B cell (primary cell): Measurements from ENCODE around the gene PTPRN2. TPM values are rescaled to one million over a fixed set of nuclear protein-coding genes. Genes with fewer than 3 reads are reported as not detected.
"Not testable (repeated sequence)": the region's sequence is repeated elsewhere in the genome, so short reads cannot be mapped to it uniquely, and the experiment has no call there.

Experiments used
- ATAC-seq: fragments of 200-7000 bp; cut with Tn5 transposase; one replicate; pipeline ENCODE4 v1.10.0; 2021; ENCODE audit warnings: low read depth, mild to moderate bottlenecking, moderate number of reproducible peaks, moderate library complexity
- CTCF ChIA-PET: fragments of 350-600 bp; sonication (Branson Sonifier 250); formaldehyde crosslinking; loops from one replicate; lab custom pipeline; 2021; ENCODE audit warnings: antibody characterized with exemption, inconsistent platforms; lab: Charles Lee
- POLR2A ChIA-PET: fragments of 350-600 bp; sonication (Branson Sonifier 250); formaldehyde crosslinking; loops from one replicate; lab custom pipeline; 2021; ENCODE audit warnings: antibody characterized with exemption; lab: Charles Lee
- DNase-seq: peaks from one replicate; pipeline ENCODE4 v3.0.0; 2013
- H2AFZ ChIP-seq: 2 replicates; pipeline ENCODE4 v1.6.1; 2012; ENCODE audit warnings: mild to moderate bottlenecking, low read depth, low read length; ENCODE audit not compliant: insufficient read depth, poor library complexity, severe bottlenecking
- H3K27ac ChIP-seq, 2 donors: 1 replicate in 1 of 2; 2 replicates in 1 of 2; pipeline ENCODE4 v1.5.1; 2012 to 2013; ENCODE audit warnings: low read length in 2 of 2, mild to moderate bottlenecking in 2 of 2, moderate library complexity in 1 of 2
- H3K27me3 ChIP-seq, 4 experiments: fragments of 200-600 bp in 1 of 4; sonication (generic) in 1 of 4; replicated peaks in 1 of 4; 1 replicate in 2 of 4; 2 replicates in 2 of 4; pipeline versions ENCODE4 v1.6.1 to v1.7.0; 2013 to 2016; ENCODE audit warnings: low read length in 3 of 4, mild to moderate bottlenecking in 2 of 4, mixed read lengths in 1 of 4, moderate library complexity in 1 of 4; ENCODE audit not compliant: insufficient read depth in 4 of 4, control insufficient read depth in 3 of 4; ENCODE audit errors: control extremely low read depth in 1 of 4
- H3K36me3 ChIP-seq, 2 experiments: replicated peaks in 1 of 2; 1 replicate in 1 of 2; 2 replicates in 1 of 2; pipeline versions ENCODE4 v1.6.1 to v1.7.1; 2013; ENCODE audit warnings: low read length in 1 of 2; ENCODE audit not compliant: insufficient read depth in 2 of 2, control insufficient read depth in 1 of 2; ENCODE audit errors: control extremely low read depth in 1 of 2, extremely low read depth in 1 of 2
- H3K4me1 ChIP-seq, 2 donors: fragments of 200-600 bp in 1 of 2; sonication (generic) in 1 of 2; 1 replicate in 1 of 2; 2 replicates in 1 of 2; pipeline versions ENCODE4 v1.5.1 to v1.6.1; 2013 to 2017; ENCODE audit warnings: low read length in 2 of 2; ENCODE audit not compliant: control insufficient read depth in 2 of 2, insufficient read depth in 2 of 2
- H3K4me2 ChIP-seq: replicated peaks from 2 replicates; pipeline ENCODE3; 2012; ENCODE audit warnings: mild to moderate bottlenecking, low read depth, low read length; ENCODE audit not compliant: poor library complexity, severe bottlenecking
- H3K4me3 ChIP-seq, 5 experiments: fragments of 200-600 bp in 1 of 5; sonication (generic) in 1 of 5; 1 replicate in 3 of 5; 2 replicates in 2 of 5; pipeline versions ENCODE4 v1.5.1 to v1.7.0; 2011 to 2016; ENCODE audit warnings: low read length in 4 of 5, mild to moderate bottlenecking in 4 of 5, low read depth in 2 of 5, control low read depth in 1 of 5, moderate library complexity in 1 of 5; ENCODE audit not compliant: insufficient read depth in 1 of 5; ENCODE audit errors: control extremely low read depth in 1 of 5, extremely low read depth in 1 of 5
- H3K79me2 ChIP-seq: fragments of 200-600 bp; sonication (generic); one replicate; pipeline ENCODE4 v1.6.0; 2016; ENCODE audit warnings: low read length; ENCODE audit not compliant: control insufficient read depth, insufficient read depth
- H3K9ac ChIP-seq: fragments of 200-600 bp; sonication (generic); 2 replicates; pipeline ENCODE4 v1.6.1; 2017; ENCODE audit warnings: mild to moderate bottlenecking, low read length, moderate library complexity
- H3K9me3 ChIP-seq, 3 donors: one replicate each; pipeline versions ENCODE4 v1.6.1 to v1.7.1; 2013; ENCODE audit warnings: low read length in 2 of 3; ENCODE audit not compliant: control insufficient read depth in 2 of 3, insufficient read depth in 1 of 3; ENCODE audit errors: control extremely low read depth in 1 of 3
- H4K20me1 ChIP-seq: 2 replicates; pipeline ENCODE4 v1.6.0; 2012; ENCODE audit warnings: mild to moderate bottlenecking, low read length; ENCODE audit not compliant: insufficient read depth, control insufficient read depth, poor library complexity, severe bottlenecking
- H3K27ac Mint-ChIP-seq: one replicate; pipeline ENCODE4 v1.8.0; 2021; ENCODE audit warnings: mixed read lengths
- H3K27me3 Mint-ChIP-seq: one replicate; pipeline ENCODE4 v1.8.0; 2021; ENCODE audit warnings: mixed read lengths
- H3K4me1 Mint-ChIP-seq: one replicate; pipeline ENCODE4 v1.8.0; 2021; ENCODE audit warnings: mixed read lengths
- H3K4me3 Mint-ChIP-seq: one replicate; pipeline ENCODE4 v1.8.0; 2021; ENCODE audit warnings: mixed read lengths
- H3K9me3 Mint-ChIP-seq: one replicate; pipeline ENCODE4 v1.8.0; 2022; ENCODE audit warnings: mixed read lengths; ENCODE audit not compliant: insufficient read depth
- EZH2 ChIP-seq: IDR thresholded peaks from 2 replicates; pipeline ENCODE4 v1.6.1; 2012; ENCODE audit warnings: borderline replicate concordance, low read depth, mild to moderate bottlenecking, moderate library complexity, low read length; ENCODE audit not compliant: insufficient read depth, poor library complexity, severe bottlenecking
- WGBS: methylation state at CpG from one replicate; pipeline ENCODE4 v1.1.5; 2013; ENCODE audit warnings: missing lambda C conversion rate; ENCODE audit not compliant: insufficient coverage; 5-methylcytosine and 5-hydroxymethylcytosine counted together
- intact Hi-C: fragments of 100-400 bp; cut with micrococcal nuclease; formaldehyde crosslinking; loops from one replicate; pipeline ENCODE4 v1.10.0; 2022
- polyA plus RNA-seq: library from polyadenylated mRNA; depleted of rRNA; stranded (reverse); fragments of >200 nt; gene quantifications from 2 replicates; pipeline ENCODE4 v1.2.3, GENCODE V29; 2012
- total RNA-seq, 2 donors: library from RNA; stranded (reverse); fragments of 120-200 nt in 1 of 2; gene quantifications; 1 replicate in 1 of 2; 2 replicates in 1 of 2; pipeline versions ENCODE4 v1.2.3 to v1.2.4, GENCODE V29; 2013 to 2022
- TF ChIP-seq, protein P1 (sequence below): fragments of 200-600 bp; IDR thresholded peaks from one replicate; pipeline ENCODE4 v1.8.0; 2022; ENCODE audit warnings: antibody characterized with exemption, mild to moderate bottlenecking

Gene PTPRN2
- total and polyA plus RNA-seq, 2 donors (not counting 1 experiment from before 2014, with no cell fraction given): 2.0 to 5.0 TPM

DNA sequence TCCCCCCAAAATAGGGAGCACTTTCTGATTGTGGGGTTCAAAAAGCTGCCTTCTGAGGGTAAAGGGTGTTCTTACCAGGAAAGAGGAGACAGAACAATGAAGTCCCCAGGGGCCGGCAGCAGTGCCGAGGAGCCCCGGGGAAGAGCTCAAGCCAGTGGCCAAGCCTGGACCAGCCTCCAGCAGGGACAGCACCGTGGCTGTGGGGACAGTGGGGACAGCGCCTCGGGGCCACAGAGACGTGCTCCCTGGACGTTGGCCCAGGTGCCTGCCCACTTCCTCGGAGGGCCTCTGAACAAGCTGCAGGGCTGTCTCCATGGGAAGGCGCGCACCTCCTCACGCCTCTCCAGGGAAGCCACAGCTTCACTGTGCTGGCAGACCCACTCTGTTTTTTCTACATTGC lies 312.6 kb downstream of the PTPRN2 start:
- no peak for ATAC-seq
- H3K27me3 Mint-ChIP-seq: no peaks in the 10 kb centered on the region
- ChIA-PET POLR2A (no interaction called here), CTCF (no interaction called here)
- Histone ChIP-seq H3K27me3 (no peaks in the 10 kb centered on the region), H3K4me1 (no peaks in the 10 kb centered on the region), H2AFZ (no peak overlapping the region), H3K27ac (no peak overlapping the region), H3K9me3 (peaks cover 0 to 39% (median 0%) of the 10 kb centered on the region in 3 donors), H3K4me3 (no peak overlapping the region), H3K4me2 (no peak overlapping the region), H3K36me3 (no peaks in the 10 kb centered on the region), H3K9ac (no peak overlapping the region), H3K79me2 (no peaks in the 10 kb centered on the region), H4K20me1 (no peaks in the 10 kb centered on the region)
- intact Hi-C loops: no loop called here
- DNase-seq: no peak
- WGBS: 88% methylated on average over 12 of the region's 12 CpGs
- no peaks in the 10 kb centered on the region for H3K9me3 Mint-ChIP-seq
- no peak overlapping the region for H3K4me3 Mint-ChIP-seq
- TF ChIP-seq, protein P1, sequence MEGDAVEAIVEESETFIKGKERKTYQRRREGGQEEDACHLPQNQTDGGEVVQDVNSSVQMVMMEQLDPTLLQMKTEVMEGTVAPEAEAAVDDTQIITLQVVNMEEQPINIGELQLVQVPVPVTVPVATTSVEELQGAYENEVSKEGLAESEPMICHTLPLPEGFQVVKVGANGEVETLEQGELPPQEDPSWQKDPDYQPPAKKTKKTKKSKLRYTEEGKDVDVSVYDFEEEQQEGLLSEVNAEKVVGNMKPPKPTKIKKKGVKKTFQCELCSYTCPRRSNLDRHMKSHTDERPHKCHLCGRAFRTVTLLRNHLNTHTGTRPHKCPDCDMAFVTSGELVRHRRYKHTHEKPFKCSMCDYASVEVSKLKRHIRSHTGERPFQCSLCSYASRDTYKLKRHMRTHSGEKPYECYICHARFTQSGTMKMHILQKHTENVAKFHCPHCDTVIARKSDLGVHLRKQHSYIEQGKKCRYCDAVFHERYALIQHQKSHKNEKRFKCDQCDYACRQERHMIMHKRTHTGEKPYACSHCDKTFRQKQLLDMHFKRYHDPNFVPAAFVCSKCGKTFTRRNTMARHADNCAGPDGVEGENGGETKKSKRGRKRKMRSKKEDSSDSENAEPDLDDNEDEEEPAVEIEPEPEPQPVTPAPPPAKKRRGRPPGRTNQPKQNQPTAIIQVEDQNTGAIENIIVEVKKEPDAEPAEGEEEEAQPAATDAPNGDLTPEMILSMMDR: no peak
- TF ChIP-seq EZH2: no peak
- no peak overlapping the region for H3K27ac Mint-ChIP-seq
- no peaks in the 10 kb centered on the region for H3K4me1 Mint-ChIP-seq

DNA sequence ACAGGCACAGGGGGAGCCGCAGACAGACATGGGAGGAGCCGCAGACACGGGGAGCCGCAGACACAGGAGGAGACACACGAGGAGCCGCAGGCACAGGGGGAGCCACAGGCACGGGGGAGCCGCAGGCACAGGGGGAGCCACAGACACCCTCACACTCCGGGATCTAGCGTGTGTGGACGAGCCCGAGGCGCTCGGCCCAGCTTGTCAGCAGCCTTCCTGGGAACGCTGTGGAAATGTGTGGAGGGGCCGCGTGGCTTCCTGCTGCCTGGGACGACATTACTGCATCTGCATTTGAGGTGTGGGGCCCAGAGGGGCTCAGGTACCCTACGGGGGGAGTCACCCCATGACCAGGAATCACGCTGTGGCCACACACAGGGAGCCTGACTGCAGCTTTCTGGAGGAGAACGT lies 313.2 kb downstream of the PTPRN2 start:
- no peak overlapping the region for H3K4me3 ChIP-seq
- WGBS: 92% methylated on average over 18 of the region's 21 CpGs

DNA sequence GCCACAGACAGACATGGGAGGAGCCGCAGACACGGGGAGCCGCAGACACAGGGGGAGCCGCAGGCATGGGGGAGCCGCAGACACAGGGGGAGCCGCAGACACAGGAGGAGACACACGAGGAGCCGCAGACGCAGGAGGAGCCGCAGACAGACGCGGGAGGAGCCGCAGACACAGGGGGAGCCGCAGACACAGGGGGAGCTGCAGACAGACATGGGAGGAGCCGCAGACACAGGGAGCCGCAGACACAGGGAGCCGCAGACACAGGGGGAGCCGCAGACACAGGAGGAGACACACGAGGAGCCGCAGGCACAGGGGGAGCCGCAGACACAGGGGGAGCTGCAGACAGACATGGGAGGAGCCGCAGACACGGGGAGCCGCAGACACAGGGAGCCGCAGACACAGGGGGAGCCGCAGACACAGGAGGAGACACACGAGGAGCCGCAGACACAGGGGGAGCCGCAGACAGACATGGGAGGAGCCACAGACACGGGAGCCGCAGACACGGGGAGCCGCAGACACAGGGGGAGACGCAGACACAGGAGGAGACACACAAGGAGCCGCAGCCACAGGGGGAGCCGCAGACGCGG lies 313.8 kb downstream of the PTPRN2 start:
- H3K4me3 ChIP-seq, H3K9me3 Mint-ChIP-seq, ATAC-seq, H3K27me3 Mint-ChIP-seq, H3K4me3 Mint-ChIP-seq, H3K9ac ChIP-seq, H3K4me2 ChIP-seq, H2AFZ ChIP-seq, H4K20me1 ChIP-seq, DNase-seq, H3K4me1 ChIP-seq, H3K27me3 ChIP-seq, POLR2A ChIA-PET, intact Hi-C loops, H3K27ac Mint-ChIP-seq, H3K36me3 ChIP-seq, H3K4me1 Mint-ChIP-seq, H3K27ac ChIP-seq, H3K79me2 ChIP-seq, CTCF ChIA-PET: not testable (repeated sequence)
- WGBS: 94% methylated on average over 35 of the region's 38 CpGs
- H3K9me3 ChIP-seq: peaks cover 0 to 39% (median 0%) of the 10 kb centered on the region in 3 donors

More for the DNA sequence above, 313.2 kb downstream of the PTPRN2 start:
- no peak for ATAC-seq
- no peak overlapping the region for H3K27ac ChIP-seq
- intact Hi-C loops: no loop called here
- DNase-seq: no peak
- H3K9ac ChIP-seq: no peak overlapping the region
- no peaks in the 10 kb centered on the region for H3K4me1 ChIP-seq
- no peak overlapping the region for H2AFZ ChIP-seq
- CTCF ChIA-PET: no interaction called here
- H3K9me3 Mint-ChIP-seq: no peaks in the 10 kb centered on the region
- POLR2A ChIA-PET: no interaction called here
- H3K4me1 Mint-ChIP-seq: no peaks in the 10 kb centered on the region
- H3K27ac Mint-ChIP-seq: no peak overlapping the region
- no peaks in the 10 kb centered on the region for H4K20me1 ChIP-seq
- H3K4me2 ChIP-seq: no peak overlapping the region
- H3K79me2 ChIP-seq: no peaks in the 10 kb centered on the region
- H3K4me3 Mint-ChIP-seq: no peak overlapping the region
- TF ChIP-seq, protein P1: no peak
- TF ChIP-seq EZH2: no peak
- H3K9me3 ChIP-seq: peaks cover 0 to 39% (median 0%) of the 10 kb centered on the region in 3 donors
- no peaks in the 10 kb centered on the region for H3K27me3 Mint-ChIP-seq
- no peaks in the 10 kb centered on the region for H3K27me3 ChIP-seq
- no peaks in the 10 kb centered on the region for H3K36me3 ChIP-seq
